Prostate gland (tissue), 2 donors: ENCODE data around the gene SYTL1. TPM values are rescaled to one million over a fixed set of nuclear protein-coding genes. Genes with fewer than 3 reads are reported as not detected.

Source experiments
- DNase-seq: peaks from one replicate; pipeline ENCODE4 v3.0.0-alpha.2; 2019; ENCODE audit warnings: low spot score
- H3K27ac ChIP-seq, 2 donors: fragments of 200-600 bp; sonication (generic); 2 replicates each; pipeline ENCODE4 v1.5.1; 2017 to 2019
- H3K27me3 ChIP-seq: fragments of 200-600 bp; sonication (generic); replicated peaks from 2 replicates; pipeline ENCODE4 v1.5.1; 2019; ENCODE audit not compliant: insufficient read depth
- H3K36me3 ChIP-seq, 2 donors: fragments of 200-600 bp; sonication (generic); 1 replicate in 1 of 2; 2 replicates in 1 of 2; pipeline versions ENCODE4 v1.5.1 to v1.8.1; 2017 to 2019
- H3K4me1 ChIP-seq: fragments of 200-600 bp; sonication (generic); replicated peaks from 2 replicates; pipeline ENCODE4 v1.5.1; 2019
- H3K4me3 ChIP-seq, 2 donors: fragments of 200-600 bp; sonication (generic); 2 replicates each; pipeline ENCODE4 v1.5.1; 2017 to 2019
- H3K9me3 ChIP-seq: fragments of 200-600 bp; sonication (generic); 2 replicates; pipeline ENCODE4 v1.5.1; 2017
- POLR2A ChIP-seq: fragments of 450-650 bp; IDR thresholded peaks from one replicate; pipeline ENCODE4 v1.6.1; 2016; ENCODE audit warnings: antibody characterized with exemption, mild to moderate bottlenecking
- POLR2AphosphoS5 ChIP-seq: sonication (generic); formaldehyde crosslinking; IDR thresholded peaks from one replicate; pipeline ENCODE4 v1.6.1; 2017; ENCODE audit warnings: antibody characterized with exemption
- WGBS: methylation state at CpG from one replicate; pipeline ENCODE4 v1.1.5; 2018; 5-methylcytosine and 5-hydroxymethylcytosine counted together
- intact Hi-C: fragments of 100-400 bp; cut with DNase I; formaldehyde crosslinking; loops from one replicate; pipeline ENCODE4 v1.14.2; 2022
- total RNA-seq, 2 donors: library from RNA; depleted of rRNA; stranded (reverse); fragments of >200 nt; gene quantifications; one replicate each; pipeline ENCODE4 v1.1.0, GENCODE V29; 2016
- TF ChIP-seq, protein P1 (sequence below), 4 experiments: fragments of 200-600 bp in 2 of 4; fragments of 450-650 bp in 2 of 4; sonication (generic) in 2 of 4; IDR thresholded peaks; 1 replicate in 3 of 4; 2 replicates in 1 of 4; pipeline ENCODE4 v1.5.1; 2016 to 2019; ENCODE audit warnings: antibody characterized with exemption in 4 of 4, mild to moderate bottlenecking in 2 of 4, moderate library complexity in 2 of 4

Gene SYTL1
- total RNA-seq, 2 donors from 2014 or later, result 94.7 to 217 TPM

- H3K27ac ChIP-seq, result no peak overlapping the region
- H3K36me3 ChIP-seq, result peaks cover 0 to 30% of the 10 kb centered on the region in 2 donors
- 78% methylated on average over 9 of the region's 9 CpGs for WGBS
- H3K9me3 ChIP-seq, result no peaks in the 10 kb centered on the region
- no peak overlapping the region for H3K4me3 ChIP-seq
- TF ChIP-seq, protein P1, sequence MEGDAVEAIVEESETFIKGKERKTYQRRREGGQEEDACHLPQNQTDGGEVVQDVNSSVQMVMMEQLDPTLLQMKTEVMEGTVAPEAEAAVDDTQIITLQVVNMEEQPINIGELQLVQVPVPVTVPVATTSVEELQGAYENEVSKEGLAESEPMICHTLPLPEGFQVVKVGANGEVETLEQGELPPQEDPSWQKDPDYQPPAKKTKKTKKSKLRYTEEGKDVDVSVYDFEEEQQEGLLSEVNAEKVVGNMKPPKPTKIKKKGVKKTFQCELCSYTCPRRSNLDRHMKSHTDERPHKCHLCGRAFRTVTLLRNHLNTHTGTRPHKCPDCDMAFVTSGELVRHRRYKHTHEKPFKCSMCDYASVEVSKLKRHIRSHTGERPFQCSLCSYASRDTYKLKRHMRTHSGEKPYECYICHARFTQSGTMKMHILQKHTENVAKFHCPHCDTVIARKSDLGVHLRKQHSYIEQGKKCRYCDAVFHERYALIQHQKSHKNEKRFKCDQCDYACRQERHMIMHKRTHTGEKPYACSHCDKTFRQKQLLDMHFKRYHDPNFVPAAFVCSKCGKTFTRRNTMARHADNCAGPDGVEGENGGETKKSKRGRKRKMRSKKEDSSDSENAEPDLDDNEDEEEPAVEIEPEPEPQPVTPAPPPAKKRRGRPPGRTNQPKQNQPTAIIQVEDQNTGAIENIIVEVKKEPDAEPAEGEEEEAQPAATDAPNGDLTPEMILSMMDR (IDR thresholded peaks at IDR 0.05), result no peak
- TF ChIP-seq POLR2A (no peak), POLR2AphosphoS5 (no peak)
- H3K27me3 ChIP-seq, result no peaks in the 10 kb centered on the region
- no peak for DNase-seq
- peaks cover 3% of the 10 kb centered on the region for H3K4me1 ChIP-seq
- intact Hi-C loops, result loop anchor here (10.0 kb wide), 1 partner anchor 55 kb away; no protein-coding TSS in a partner anchor
These were observed 18.0 kb downstream of the SYTL1 start for GRCh38 chr1:27359822-27360158.

DNA sequence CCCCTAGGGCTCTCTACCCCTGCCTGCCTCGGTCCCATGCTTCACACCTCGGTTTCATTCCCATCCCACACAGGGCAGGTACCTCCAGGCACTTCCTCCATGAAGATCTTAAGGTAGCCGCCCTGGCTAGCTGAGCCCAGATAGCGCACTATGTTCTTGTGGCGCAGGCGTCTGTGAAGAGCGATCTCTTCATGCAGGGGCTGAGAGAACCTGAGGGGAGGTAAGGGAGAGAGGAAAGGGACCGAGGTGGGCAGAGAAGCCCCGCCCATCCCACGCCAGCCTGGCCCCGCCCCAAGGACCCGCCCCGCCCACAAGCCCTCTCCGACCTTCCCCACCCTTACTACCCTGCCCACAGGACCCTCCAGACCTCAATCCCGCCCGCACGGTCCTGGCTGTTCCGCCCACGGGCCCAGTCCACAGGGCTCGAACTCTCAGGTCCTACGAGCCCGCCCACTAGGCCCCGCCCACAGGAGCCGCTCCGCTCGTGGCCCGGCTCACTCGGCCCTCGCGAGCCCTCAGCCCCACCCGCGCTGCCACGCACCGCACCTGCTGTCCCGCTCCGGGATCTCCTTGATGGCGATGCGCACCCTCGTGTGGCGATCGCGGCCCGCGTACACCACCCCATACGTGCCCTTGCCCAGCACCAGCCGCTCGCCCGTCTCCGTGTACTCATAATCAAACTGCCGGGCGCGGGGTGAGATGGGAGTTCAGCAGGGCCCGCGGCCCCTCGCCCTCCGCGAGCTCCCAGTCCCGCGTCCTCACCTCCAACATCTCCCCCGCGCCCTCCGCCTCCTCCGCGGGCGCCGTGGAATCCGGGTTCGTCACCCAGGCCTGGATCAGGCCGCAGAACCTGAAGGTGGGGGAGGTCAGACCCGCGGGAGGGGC is 18.6 kb downstream of the SYTL1 start:
- Histone ChIP-seq H3K9me3 (no peaks in the 10 kb centered on the region), H3K4me3 (no peak overlapping the region), H3K4me1 (peaks cover 8% of the 10 kb centered on the region), H3K36me3 (peaks cover 0 to 26% of the 10 kb centered on the region in 2 donors), H3K27me3 (no peaks in the 10 kb centered on the region), H3K27ac (no peak overlapping the region)
- TF ChIP-seq POLR2AphosphoS5 (no peak), POLR2A (no peak)
- TF ChIP-seq, protein P1 (IDR thresholded peaks at IDR 0.05), result no peak
- WGBS, result 62% methylated on average over 71 of the region's 71 CpGs
- no peak for DNase-seq
- intact Hi-C loops, result no loop called here

DNA sequence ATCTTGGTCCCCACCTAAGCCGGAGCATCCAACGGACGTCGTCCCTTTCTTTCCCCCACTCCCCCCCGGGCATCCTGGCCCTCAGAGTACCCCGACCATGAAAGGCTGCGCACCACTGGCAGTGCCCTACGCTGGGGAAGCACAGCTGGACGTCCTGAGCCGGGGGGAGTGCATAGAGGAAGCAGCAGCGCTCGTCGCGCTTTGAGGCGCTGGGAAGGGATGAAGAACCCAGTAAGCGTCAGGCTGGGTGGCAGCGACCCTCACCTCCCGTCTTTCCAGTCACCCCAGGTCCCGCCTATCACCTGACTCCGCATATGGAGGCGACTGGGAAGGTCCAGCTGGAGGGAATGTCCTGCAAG is 19.2 kb downstream of the SYTL1 start:
- TF ChIP-seq, protein P1 (IDR thresholded peaks at IDR 0.05), result no peak
- TF ChIP-seq POLR2A (no peak), POLR2AphosphoS5 (no peak)
- intact Hi-C loops, result no loop called here
- H3K9me3 ChIP-seq, result no peaks in the 10 kb centered on the region

DNA sequence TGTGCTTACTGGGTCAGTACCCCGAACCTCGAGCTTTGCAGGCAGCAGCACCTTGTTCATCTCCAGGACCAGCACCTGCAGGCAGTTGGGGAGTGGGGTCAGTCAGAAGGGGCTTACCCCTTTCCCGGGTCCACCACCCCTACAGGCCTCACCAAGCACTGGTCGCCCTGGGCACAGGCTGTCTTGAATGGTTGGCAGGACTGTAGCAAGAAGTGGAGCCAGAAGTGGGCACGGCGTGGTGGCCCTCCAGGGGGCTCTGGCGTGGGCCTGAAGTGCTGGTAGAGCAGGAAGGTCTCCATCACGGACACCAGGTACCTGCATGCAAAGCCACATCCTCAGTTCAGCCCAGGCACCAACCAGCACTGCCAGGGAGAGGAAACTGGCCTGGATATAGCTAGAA is 19.7 kb downstream of the SYTL1 start:
- Histone ChIP-seq H3K4me3 (no peak overlapping the region), H3K27ac (no peak overlapping the region), H3K36me3 (peaks cover 0 to 23% of the 10 kb centered on the region in 2 donors), H3K9me3 (no peaks in the 10 kb centered on the region), H3K4me1 (peaks cover 8% of the 10 kb centered on the region), H3K27me3 (no peaks in the 10 kb centered on the region)
- TF ChIP-seq POLR2A (no peak), POLR2AphosphoS5 (no peak)
- TF ChIP-seq, protein P1 (IDR thresholded peaks at IDR 0.05), result no peak
- intact Hi-C loops, result no loop called here
- no peak for DNase-seq
- 90% methylated on average over 4 of the region's 8 CpGs for WGBS

More for the DNA sequence above, 19.2 kb downstream of the SYTL1 start:
- Histone ChIP-seq H3K27me3 (no peaks in the 10 kb centered on the region), H3K36me3 (peaks cover 0 to 23% of the 10 kb centered on the region in 2 donors), H3K4me1 (peaks cover 8% of the 10 kb centered on the region), H3K4me3 (no peak overlapping the region), H3K27ac (no peak overlapping the region)
- DNase-seq, result no peak
- 84% methylated on average over 17 of the region's 21 CpGs for WGBS
